Measurements from ENCODE around the gene CAMK2D. TPM values are rescaled to one million over a fixed set of nuclear protein-coding genes. Genes with fewer than 3 reads are reported as not detected.

CAMK2D gene
- total RNA-seq, 1 experiment from 2014 or later, result 29.5 TPM

GRCh38 chr4:113788888-113789287, 27.4 kb upstream of the CAMK2D start:
- TF ChIP-seq CTCF (IDR thresholded peaks at IDR 0.05), result no peak
- no peak for TF ChIP-seq TCF7L2 (IDR thresholded peaks at IDR 0.05; ENCODE audit: low read depth, low read length)
- no peak for TF ChIP-seq POLR2AphosphoS5 (IDR thresholded peaks at IDR 0.05; ENCODE audit: low read depth, low read length)
- TF ChIP-seq, protein P1, sequence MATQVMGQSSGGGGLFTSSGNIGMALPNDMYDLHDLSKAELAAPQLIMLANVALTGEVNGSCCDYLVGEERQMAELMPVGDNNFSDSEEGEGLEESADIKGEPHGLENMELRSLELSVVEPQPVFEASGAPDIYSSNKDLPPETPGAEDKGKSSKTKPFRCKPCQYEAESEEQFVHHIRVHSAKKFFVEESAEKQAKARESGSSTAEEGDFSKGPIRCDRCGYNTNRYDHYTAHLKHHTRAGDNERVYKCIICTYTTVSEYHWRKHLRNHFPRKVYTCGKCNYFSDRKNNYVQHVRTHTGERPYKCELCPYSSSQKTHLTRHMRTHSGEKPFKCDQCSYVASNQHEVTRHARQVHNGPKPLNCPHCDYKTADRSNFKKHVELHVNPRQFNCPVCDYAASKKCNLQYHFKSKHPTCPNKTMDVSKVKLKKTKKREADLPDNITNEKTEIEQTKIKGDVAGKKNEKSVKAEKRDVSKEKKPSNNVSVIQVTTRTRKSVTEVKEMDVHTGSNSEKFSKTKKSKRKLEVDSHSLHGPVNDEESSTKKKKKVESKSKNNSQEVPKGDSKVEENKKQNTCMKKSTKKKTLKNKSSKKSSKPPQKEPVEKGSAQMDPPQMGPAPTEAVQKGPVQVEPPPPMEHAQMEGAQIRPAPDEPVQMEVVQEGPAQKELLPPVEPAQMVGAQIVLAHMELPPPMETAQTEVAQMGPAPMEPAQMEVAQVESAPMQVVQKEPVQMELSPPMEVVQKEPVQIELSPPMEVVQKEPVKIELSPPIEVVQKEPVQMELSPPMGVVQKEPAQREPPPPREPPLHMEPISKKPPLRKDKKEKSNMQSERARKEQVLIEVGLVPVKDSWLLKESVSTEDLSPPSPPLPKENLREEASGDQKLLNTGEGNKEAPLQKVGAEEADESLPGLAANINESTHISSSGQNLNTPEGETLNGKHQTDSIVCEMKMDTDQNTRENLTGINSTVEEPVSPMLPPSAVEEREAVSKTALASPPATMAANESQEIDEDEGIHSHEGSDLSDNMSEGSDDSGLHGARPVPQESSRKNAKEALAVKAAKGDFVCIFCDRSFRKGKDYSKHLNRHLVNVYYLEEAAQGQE (IDR thresholded peaks at IDR 0.05; ENCODE audit: insufficient read depth in 1 of 2, low read depth in 2 of 2, low read length in 1 of 2), result no peak
- TF ChIP-seq SIN3A (IDR thresholded peaks at IDR 0.05; ENCODE audit: borderline replicate concordance, insufficient read depth, low read depth, low read length), result no peak
- Histone ChIP-seq H3K9me3 (ENCODE audit: control insufficient read depth, insufficient read depth, low read depth, low read length) (no peaks in the 10 kb centered on the region), H3K27me3 (ENCODE audit: control insufficient read depth, insufficient read depth, low read length) (no peaks in the 10 kb centered on the region), H3K27ac (ENCODE audit: low read length) (no peak overlapping the region), H3K4me1 (ENCODE audit: control insufficient read depth, insufficient read depth, low read length) (no peaks in the 10 kb centered on the region), H3K36me3 (ENCODE audit: control insufficient read depth, insufficient read depth, low read length) (no peaks in the 10 kb centered on the region), H3K4me3 (ENCODE audit: low read depth in 2 of 2, low read length in 2 of 2) (no peak overlapping the region)
- ATAC-seq (no peak), DNase-seq (ENCODE audit: low read depth, low spot score) (no peak)
- ChIA-PET POLR2A (no interaction called here), CTCF (no interaction called here)
- in situ Hi-C loops (cut with HindIII; ENCODE audit: low pct_unique_long_range_greater_than_20kb, low sequenced_read_pairs), result no loop called here
- no TSS peak for BruUV-seq (replicated peaks)
- intact Hi-C loops (cut with micrococcal nuclease; ENCODE audit: unreplicated experiment), result no loop called here

DNA sequence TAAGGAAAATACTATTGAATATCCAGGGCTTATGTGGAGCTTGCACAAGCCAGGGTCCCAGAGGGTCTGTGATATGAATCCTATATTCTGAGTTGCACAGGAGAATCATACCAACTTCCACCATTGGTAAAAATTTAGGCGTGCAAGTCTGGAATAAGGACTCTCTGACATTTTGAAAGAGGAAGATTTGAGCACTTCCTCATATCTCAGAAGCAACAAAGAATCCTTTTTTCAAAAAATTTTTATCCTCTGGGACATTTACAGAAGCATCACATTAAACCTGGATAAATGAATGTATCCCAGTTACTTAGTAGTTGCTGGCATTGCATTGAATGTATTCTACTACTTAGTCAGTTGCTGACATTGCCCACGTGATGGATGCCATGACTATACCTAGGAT, 24.2 kb upstream of the CAMK2D start:
- TF ChIP-seq, protein P1 (IDR thresholded peaks at IDR 0.05; ENCODE audit: insufficient read depth in 1 of 2, low read depth in 2 of 2, low read length in 1 of 2), result no peak
- no peak for TF ChIP-seq SIN3A (IDR thresholded peaks at IDR 0.05; ENCODE audit: borderline replicate concordance, insufficient read depth, low read depth, low read length)
- TF ChIP-seq TCF7L2 (IDR thresholded peaks at IDR 0.05; ENCODE audit: low read depth, low read length), result no peak
- TF ChIP-seq CTCF (IDR thresholded peaks at IDR 0.05), result no peak
- no peak for TF ChIP-seq POLR2AphosphoS5 (IDR thresholded peaks at IDR 0.05; ENCODE audit: low read depth, low read length)
- H3K27me3 ChIP-seq (ENCODE audit: control insufficient read depth, insufficient read depth, low read length), result no peaks in the 10 kb centered on the region
- no peaks in the 10 kb centered on the region for H3K36me3 ChIP-seq (ENCODE audit: control insufficient read depth, insufficient read depth, low read length)
- H3K4me1 ChIP-seq (ENCODE audit: control insufficient read depth, insufficient read depth, low read length), result no peaks in the 10 kb centered on the region
- H3K9me3 ChIP-seq (ENCODE audit: control insufficient read depth, insufficient read depth, low read depth, low read length), result no peaks in the 10 kb centered on the region
- ChIA-PET POLR2A (no interaction called here), CTCF (no interaction called here)
- in situ Hi-C loops (cut with HindIII; ENCODE audit: low pct_unique_long_range_greater_than_20kb, low sequenced_read_pairs), result no loop called here
- no peak overlapping the region for H3K27ac ChIP-seq (ENCODE audit: low read length)
- intact Hi-C loops (cut with micrococcal nuclease; ENCODE audit: unreplicated experiment), result no loop called here
- no peak overlapping the region for H3K4me3 ChIP-seq (ENCODE audit: low read depth in 2 of 2, low read length in 2 of 2)
- no TSS peak for BruUV-seq (replicated peaks)
- ATAC-seq (no peak), DNase-seq (ENCODE audit: low read depth, low spot score) (no peak)
